Measurements from ENCODE around the gene RNU4-1.

RNU4-1 gene

GRCh38 chr12:120290609-120291305 is 2.3 kb downstream of the RNU4-1 start:
- peak; percentile 16 for DNase-seq (ENCODE audit: low spot score)

GRCh38 chr12:120287491-120287890 is 5.5 kb downstream of the RNU4-1 start:
- DNase-seq (ENCODE audit: low spot score) = no peak

GRCh38 chr12:120286768-120287490 is 6.1 kb downstream of the RNU4-1 start:
- no peak for DNase-seq (ENCODE audit: low spot score)

GRCh38 chr12:120284381-120284780 is 8.7 kb downstream of the RNU4-1 start:
- DNase-seq (ENCODE audit: low spot score) = no peak

- DNase-seq (ENCODE audit: low spot score) = no peak
Measured at GRCh38 chr12:120283318-120283717, 9.7 kb downstream of the RNU4-1 start.

- DNase-seq (ENCODE audit: low spot score) = no peak
Measured at GRCh38 chr12:120278137-120279069, 14.6 kb downstream of the RNU4-1 start.

GRCh38 chr12:120276734-120277133 is 16.3 kb downstream of the RNU4-1 start:
- no peak for DNase-seq (ENCODE audit: low spot score)

GRCh38 chr12:120267736-120268135 is 25.3 kb downstream of the RNU4-1 start:
- DNase-seq (ENCODE audit: low spot score) = no peak

- DNase-seq (ENCODE audit: low spot score) = no peak
Measured at GRCh38 chr12:120266180-120266870, 26.7 kb downstream of the RNU4-1 start.

GRCh38 chr12:120265473-120266179 is 27.4 kb downstream of the RNU4-1 start, which contains the start of gene PXN:
PXN (minus strand) TSS chr12:120265730; CDS start chr12:120265629, 101 bp downstream.
- DNase-seq (ENCODE audit: low spot score) = peak; percentile 99

GRCh38 chr12:120264904-120265472 is 28.0 kb downstream of the RNU4-1 start:
- no peak for DNase-seq (ENCODE audit: low spot score)

GRCh38 chr12:120264086-120264903 is 28.7 kb downstream of the RNU4-1 start:
- no peak for DNase-seq (ENCODE audit: low spot score)

- DNase-seq (ENCODE audit: low spot score) = no peak
Measured at GRCh38 chr12:120263748-120264085, 29.3 kb downstream of the RNU4-1 start.

- peak; percentile 68 for DNase-seq (ENCODE audit: low spot score)
Measured at GRCh38 chr12:120262852-120263747, 29.9 kb downstream of the RNU4-1 start.

GRCh38 chr12:120261951-120262851 is 30.8 kb downstream of the RNU4-1 start:
- DNase-seq (ENCODE audit: low spot score) = no peak

GRCh38 chr12:120260607-120261006 is 32.4 kb downstream of the RNU4-1 start:
- DNase-seq (ENCODE audit: low spot score) = no peak

GRCh38 chr12:120259418-120260202 is 33.4 kb downstream of the RNU4-1 start:
- DNase-seq (ENCODE audit: low spot score) = peak; percentile 56

Data from GM03348 (cell line).